ENCODE measurements around the gene APRT. TPM values are rescaled to one million over a fixed set of nuclear protein-coding genes. Genes with fewer than 3 reads are reported as not detected.

APRT gene
- total RNA-seq, 1 experiment from 2014 or later, result 311 TPM

- Histone ChIP-seq H3K9me3 (ENCODE audit: control insufficient read depth in 1 of 2, insufficient read depth in 1 of 2, low read depth in 1 of 2, low read length in 2 of 2) (no peaks in the 10 kb centered on the region), H3K79me2 (ENCODE audit: insufficient read depth, low read length) (no peaks in the 10 kb centered on the region), H3K9me2 (ENCODE audit: insufficient read depth) (no peaks in the 10 kb centered on the region), H3K9ac (ENCODE audit: low read length) (no peak overlapping the region), H3K36me3 (ENCODE audit: control insufficient read depth in 1 of 2, insufficient read depth in 2 of 2, low read length in 2 of 2) (no peaks in the 10 kb centered on the region), H3K4me1 (ENCODE audit: control insufficient read depth in 1 of 2, insufficient read depth in 2 of 2, low read length in 2 of 2) (peaks cover 0 to 4% of the 10 kb centered on the region in 2 experiments; a peak in 1 of 4 replicates), H3K4me2 (ENCODE audit: low read length) (no peak overlapping the region), H3K4me3 (replicated peaks in 1 of 2; ENCODE audit: low read depth in 1 of 2, low read length in 2 of 2) (no peak overlapping the region), H4K20me1 (ENCODE audit: insufficient read depth) (no peaks in the 10 kb centered on the region), H3K27ac (ENCODE audit: low read depth, low read length) (no peak overlapping the region), H3K27me3 (ENCODE audit: insufficient read depth, low read length) (no peaks in the 10 kb centered on the region), H2AFZ (ENCODE audit: low read depth, low read length, poor library complexity, severe bottlenecking) (no peak overlapping the region)
- no peak for ATAC-seq
- no peak for TF ChIP-seq ELF1 (IDR thresholded peaks at IDR 0.05; ENCODE audit: borderline replicate concordance, low read depth)
- TF ChIP-seq EGR1 (IDR thresholded peaks at IDR 0.05; ENCODE audit: low read depth), result no peak
- TF ChIP-seq MAX (IDR thresholded peaks at IDR 0.05), result no peak
- no peak for TF ChIP-seq SP1 (IDR thresholded peaks at IDR 0.05; ENCODE audit: low read depth)
- no peak for TF ChIP-seq RAD21 (IDR thresholded peaks at IDR 0.05; ENCODE audit: low read depth)
- no peak for TF ChIP-seq CBX3 (IDR thresholded peaks at IDR 0.05; ENCODE audit: low read depth)
- TF ChIP-seq REST (IDR thresholded peaks at IDR 0.05; ENCODE audit: low read depth), result no peak
- no peak for TF ChIP-seq CTCF (IDR thresholded peaks at IDR 0.05 in 2 of 3, conservative IDR thresholded peaks at IDR 0.05 in 1 of 3; ENCODE audit: borderline replicate concordance in 1 of 3, insufficient read depth in 1 of 3, low read depth in 2 of 3, low read length in 2 of 3)
- no peak for TF ChIP-seq ZFX (IDR thresholded peaks at IDR 0.05)
- no peak for TF ChIP-seq ZNF274 (IDR thresholded peaks at IDR 0.05; ENCODE audit: low read depth, low read length)
- no peak for TF ChIP-seq ATF3 (IDR thresholded peaks at IDR 0.05)
- TF ChIP-seq FOSL1 (IDR thresholded peaks at IDR 0.05; ENCODE audit: low read depth), result no peak
- no peak for TF ChIP-seq SIN3A (IDR thresholded peaks at IDR 0.05; ENCODE audit: low read depth)
- TF ChIP-seq EZH2 (IDR thresholded peaks at IDR 0.05), result no peak
- no peak for TF ChIP-seq YY1 (IDR thresholded peaks at IDR 0.05; ENCODE audit: extremely low read depth, insufficient replicate concordance, low read depth, low read length)
- no peak for TF ChIP-seq SRF (IDR thresholded peaks at IDR 0.05; ENCODE audit: low read depth)
- no peak for TF ChIP-seq POLR2AphosphoS5 (IDR thresholded peaks at IDR 0.05; ENCODE audit: low read depth, low read length)
- TF ChIP-seq POLR2A (IDR thresholded peaks at IDR 0.05; ENCODE audit: borderline replicate concordance, extremely low read depth, insufficient read depth, insufficient read length), result no peak
- TF ChIP-seq CEBPB (IDR thresholded peaks at IDR 0.05; ENCODE audit: low read depth), result no peak
- TF ChIP-seq TCF7L2 (IDR thresholded peaks at IDR 0.05; ENCODE audit: borderline replicate concordance, extremely low read depth, insufficient read depth, insufficient read length), result no peak
- POLR2A ChIA-PET, result no interaction called here
- intact Hi-C loops (cut with micrococcal nuclease), result no loop called here
- no peak for DNase-seq (ENCODE audit: low read depth, low spot score)
- RAD21 ChIA-PET (ENCODE audit: low non-redundant PET in 1 of 2, low total read pairs in 2 of 2, uncharacterized antibody in 2 of 2, unreplicated experiment in 2 of 2), result no interaction called here
- BruUV-seq (replicated peaks), result no TSS peak
- CTCF ChIA-PET, result no interaction called here
These were observed 22.9 kb upstream of the APRT start for GRCh38 chr16:88834670-88835069.
